ENCODE results near the gene AGA.
A peak's percentile ranks its signal among the peaks of the same experiment; 100 is the strongest.

The AGA gene

GRCh38 chr4:177444911-177445736, 2.9 kb upstream of the AGA start:
- DNase-seq: no peak

- DNase-seq: peak; percentile 2
Observed at GRCh38 chr4:177441061-177441802, 1.0 kb downstream of the AGA start.

- DNase-seq: no peak
Observed at GRCh38 chr4:177436456-177436855, 5.8 kb downstream of the AGA start.

GRCh38 chr4:177434667-177435066, 7.6 kb downstream of the AGA start:
- no peak for DNase-seq

GRCh38 chr4:177427192-177427591, 15.0 kb downstream of the AGA start:
- no peak for DNase-seq

GRCh38 chr4:177419434-177419833, 22.8 kb downstream of the AGA start:
- DNase-seq: no peak

GRCh38 chr4:177413656-177414055, 28.6 kb downstream of the AGA start:
- DNase-seq: no peak

GRCh38 chr4:177413076-177413475, 29.2 kb downstream of the AGA start:
- DNase-seq: no peak

- no peak for DNase-seq
Observed at GRCh38 chr4:177411996-177412395, 30.2 kb downstream of the AGA start.

- no peak for DNase-seq
Observed at GRCh38 chr4:177410566-177410965, 31.7 kb downstream of the AGA start.

- no peak for DNase-seq
Observed at GRCh38 chr4:177408023-177408422, 34.2 kb downstream of the AGA start.

GRCh38 chr4:177405508-177405907, 36.7 kb downstream of the AGA start:
- no peak for DNase-seq

- no peak for DNase-seq
Observed at GRCh38 chr4:177404986-177405385, 37.3 kb downstream of the AGA start.

GRCh38 chr4:177404342-177404741, 37.9 kb downstream of the AGA start:
- no peak for DNase-seq

- no peak for DNase-seq
Observed at GRCh38 chr4:177403746-177404145, 38.5 kb downstream of the AGA start.

GRCh38 chr4:177401658-177402273, 40.5 kb downstream of the AGA start:
- no peak for DNase-seq

- DNase-seq: no peak
Observed at GRCh38 chr4:177400030-177400429, 42.2 kb downstream of the AGA start.

- DNase-seq: no peak
Observed at GRCh38 chr4:177396352-177396751, 45.9 kb downstream of the AGA start.

GRCh38 chr4:177393236-177393635, 49.0 kb downstream of the AGA start:
- DNase-seq: no peak

GRCh38 chr4:177391953-177392352, 50.3 kb downstream of the AGA start:
- no peak for DNase-seq

GRCh38 chr4:177391287-177391686, 51.0 kb downstream of the AGA start:
- DNase-seq: no peak

GRCh38 chr4:177386278-177386815, 55.9 kb downstream of the AGA start:
- no peak for DNase-seq

- no peak for DNase-seq
Observed at GRCh38 chr4:177385576-177386277, 56.5 kb downstream of the AGA start.

Data from stimulated activated CD4-positive, alpha-beta T cell treated with anti-CD3 and anti-CD28 coated beads, Interleukin-12 subunit alpha, Interleukin-12 subunit beta, amount 100 ng/mL, for 4 hours (primary cell).